Measurements from ENCODE around the gene TBXAS1. TPM values are rescaled to one million over a fixed set of nuclear protein-coding genes. Genes with fewer than 3 reads are reported as not detected.

TBXAS1 gene
- total RNA-seq, 1 experiment from 2014 or later = not detected

DNA sequence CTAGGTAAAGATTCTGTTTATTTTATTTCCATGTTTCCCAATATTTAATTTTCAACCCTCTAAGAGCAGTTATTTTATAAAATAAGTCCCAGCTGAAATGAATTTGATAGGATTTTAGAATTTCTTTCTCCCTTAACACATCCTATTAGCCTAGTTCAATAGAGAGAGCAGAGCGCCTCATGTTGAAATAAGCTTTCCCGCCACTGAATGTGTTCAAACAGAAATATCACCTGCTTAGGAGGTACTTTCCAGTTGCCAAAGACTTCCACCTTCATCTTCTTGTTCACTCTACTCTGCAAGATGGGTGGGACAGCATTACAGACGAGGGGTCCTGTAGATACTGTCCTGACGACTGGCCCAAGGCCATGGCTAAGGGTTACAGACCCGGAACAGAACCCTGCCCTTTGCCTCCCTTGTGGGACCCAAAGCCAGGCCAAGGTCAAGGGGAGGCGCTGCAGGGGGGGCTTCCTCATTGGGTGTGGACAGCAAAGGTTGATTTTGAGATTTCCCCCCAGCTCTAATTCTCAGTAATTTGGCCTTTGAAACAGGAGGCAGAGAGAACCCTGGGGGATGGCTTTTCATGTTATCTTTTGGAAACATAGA lies 171.7 kb downstream of the TBXAS1 start:
- H2AFZ ChIP-seq (ENCODE audit: low read length) = no peak overlapping the region
- H4K20me1 ChIP-seq (ENCODE audit: insufficient read depth, low read depth, low read length) = 0 out of 2 replicates have a peak, but pooled peaks cover 4% of the 10 kb centered on the region
- H3K4me2 ChIP-seq (ENCODE audit: low read depth, low read length, poor library complexity, severe bottlenecking) = no peak overlapping the region
- H3K27ac ChIP-seq (ENCODE audit: low read length) = no peak overlapping the region
- no peak overlapping the region for H3K9ac ChIP-seq (ENCODE audit: low read length)
- no peaks in the 10 kb centered on the region for H3K9me3 ChIP-seq (ENCODE audit: low read length)
- H3K9me2 ChIP-seq (replicated peaks; ENCODE audit: insufficient read depth, low read length) = no peaks in the 10 kb centered on the region
- no peaks in the 10 kb centered on the region for H3K27me3 ChIP-seq (ENCODE audit: low read length)
- no peaks in the 10 kb centered on the region for H3K4me1 ChIP-seq (ENCODE audit: low read length)
- H3K36me3 ChIP-seq (ENCODE audit: insufficient read depth, low read length) = no peaks in the 10 kb centered on the region
- no peaks in the 10 kb centered on the region for H3K79me2 ChIP-seq (ENCODE audit: low read length)
- no peak for DNase-seq
- no peak overlapping the region for H3K4me3 ChIP-seq (ENCODE audit: low read length)

DNA sequence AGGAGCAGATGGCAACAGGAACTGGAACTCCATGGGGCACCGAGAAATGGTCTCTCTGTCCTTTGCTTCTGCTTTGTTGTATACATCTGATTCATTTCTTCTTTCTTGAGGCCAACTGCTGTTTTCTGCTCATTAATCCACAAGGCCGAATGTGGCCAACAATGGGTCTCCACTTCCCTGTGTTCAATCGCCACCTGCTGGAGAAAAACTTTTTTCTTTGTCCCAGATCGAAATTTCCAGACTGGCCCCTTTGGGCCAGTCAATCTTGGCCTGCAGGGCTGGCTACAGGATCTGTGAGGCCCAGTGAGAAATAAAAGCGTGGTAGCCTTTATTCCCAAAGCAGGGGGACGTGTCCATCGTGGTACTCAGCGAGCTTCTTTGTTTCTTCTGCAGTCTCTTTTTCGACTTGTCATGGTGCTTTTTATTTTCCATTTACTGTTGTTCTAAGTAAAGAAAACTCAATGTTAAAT lies 174.9 kb downstream of the TBXAS1 start:
- no peak overlapping the region for H3K9ac ChIP-seq (ENCODE audit: low read length)
- peak; percentile 77 for DNase-seq
- H3K4me3 ChIP-seq (ENCODE audit: low read length) = no peak overlapping the region
- no peak overlapping the region for H3K4me2 ChIP-seq (ENCODE audit: low read depth, low read length, poor library complexity, severe bottlenecking)
- H3K4me1 ChIP-seq (ENCODE audit: low read length) = no peaks in the 10 kb centered on the region
- H3K9me2 ChIP-seq (replicated peaks; ENCODE audit: insufficient read depth, low read length) = no peaks in the 10 kb centered on the region
- H3K36me3 ChIP-seq (ENCODE audit: insufficient read depth, low read length) = no peaks in the 10 kb centered on the region
- H3K27me3 ChIP-seq (ENCODE audit: low read length) = no peaks in the 10 kb centered on the region
- H3K9me3 ChIP-seq (ENCODE audit: low read length) = no peaks in the 10 kb centered on the region
- H3K79me2 ChIP-seq (ENCODE audit: low read length) = no peaks in the 10 kb centered on the region
- H3K27ac ChIP-seq (ENCODE audit: low read length) = no peak overlapping the region
- H4K20me1 ChIP-seq (ENCODE audit: insufficient read depth, low read depth, low read length) = 0 out of 2 replicates have a peak, but pooled peaks cover 4% of the 10 kb centered on the region
- H2AFZ ChIP-seq (ENCODE audit: low read length) = no peak overlapping the region

DNA sequence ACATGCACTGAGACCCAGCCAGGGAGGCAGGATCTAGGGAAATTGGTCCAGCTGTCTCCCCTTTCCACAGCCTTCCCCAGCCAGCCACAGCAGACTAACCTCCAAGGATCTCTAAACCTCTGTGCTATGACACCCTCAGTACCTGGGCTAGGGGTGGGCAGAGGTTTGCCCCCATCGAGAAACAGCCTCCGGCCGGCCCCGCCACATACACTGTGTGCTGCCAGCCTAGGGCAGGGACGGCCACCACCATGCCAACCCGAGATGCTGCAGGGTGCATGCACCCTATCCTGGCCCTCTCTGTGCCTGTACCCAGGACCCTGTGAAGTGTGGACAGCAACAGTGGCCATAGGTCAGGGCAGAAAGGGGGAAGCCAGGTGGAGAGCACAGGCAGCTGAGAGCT lies 175.6 kb downstream of the TBXAS1 start:
- Histone ChIP-seq H3K4me2 (ENCODE audit: low read depth, low read length, poor library complexity, severe bottlenecking) (no peak overlapping the region), H3K27ac (ENCODE audit: low read length) (no peak overlapping the region), H3K27me3 (ENCODE audit: low read length) (no peaks in the 10 kb centered on the region), H3K9me3 (ENCODE audit: low read length) (no peaks in the 10 kb centered on the region), H3K9me2 (replicated peaks; ENCODE audit: insufficient read depth, low read length) (no peaks in the 10 kb centered on the region), H3K36me3 (ENCODE audit: insufficient read depth, low read length) (no peaks in the 10 kb centered on the region), H4K20me1 (ENCODE audit: insufficient read depth, low read depth, low read length) (0 out of 2 replicates have a peak, but pooled peaks cover 4% of the 10 kb centered on the region), H2AFZ (ENCODE audit: low read length) (no peak overlapping the region), H3K4me1 (ENCODE audit: low read length) (no peaks in the 10 kb centered on the region), H3K4me3 (ENCODE audit: low read length) (no peak overlapping the region), H3K79me2 (ENCODE audit: low read length) (no peaks in the 10 kb centered on the region), H3K9ac (ENCODE audit: low read length) (no peak overlapping the region)
- no peak for DNase-seq

DNA sequence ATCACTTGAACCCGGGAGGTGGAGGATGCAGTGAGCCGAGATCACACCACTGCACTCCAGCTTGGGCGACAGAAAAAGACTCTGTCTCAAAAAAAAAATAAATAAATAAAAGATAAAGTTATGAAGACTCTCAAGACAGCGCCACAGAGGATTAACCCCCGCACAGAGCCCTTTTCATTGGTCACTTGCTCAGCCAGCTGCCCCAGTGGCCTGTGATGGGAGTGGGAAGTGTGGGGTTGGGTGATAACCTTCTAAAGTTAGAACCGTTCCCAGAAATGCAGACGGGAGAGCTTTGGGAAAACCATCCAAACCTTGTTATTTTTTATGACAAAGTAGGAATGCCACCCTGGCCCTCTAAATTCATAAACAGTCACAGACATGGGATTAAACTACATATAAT lies 176.3 kb downstream of the TBXAS1 start:
- no peak overlapping the region for H3K4me2 ChIP-seq (ENCODE audit: low read depth, low read length, poor library complexity, severe bottlenecking)
- no peak overlapping the region for H3K4me3 ChIP-seq (ENCODE audit: low read length)
- no peak overlapping the region for H3K9ac ChIP-seq (ENCODE audit: low read length)
- H3K36me3 ChIP-seq (ENCODE audit: insufficient read depth, low read length) = no peaks in the 10 kb centered on the region
- no peaks in the 10 kb centered on the region for H3K27me3 ChIP-seq (ENCODE audit: low read length)
- H3K79me2 ChIP-seq (ENCODE audit: low read length) = no peaks in the 10 kb centered on the region
- H4K20me1 ChIP-seq (ENCODE audit: insufficient read depth, low read depth, low read length) = 0 out of 2 replicates have a peak, but pooled peaks cover 4% of the 10 kb centered on the region
- H3K9me2 ChIP-seq (replicated peaks; ENCODE audit: insufficient read depth, low read length) = no peaks in the 10 kb centered on the region
- H3K9me3 ChIP-seq (ENCODE audit: low read length) = no peaks in the 10 kb centered on the region
- H3K4me1 ChIP-seq (ENCODE audit: low read length) = no peaks in the 10 kb centered on the region
- H2AFZ ChIP-seq (ENCODE audit: low read length) = no peak overlapping the region
- DNase-seq = no peak
- H3K27ac ChIP-seq (ENCODE audit: low read length) = no peak overlapping the region

DNA sequence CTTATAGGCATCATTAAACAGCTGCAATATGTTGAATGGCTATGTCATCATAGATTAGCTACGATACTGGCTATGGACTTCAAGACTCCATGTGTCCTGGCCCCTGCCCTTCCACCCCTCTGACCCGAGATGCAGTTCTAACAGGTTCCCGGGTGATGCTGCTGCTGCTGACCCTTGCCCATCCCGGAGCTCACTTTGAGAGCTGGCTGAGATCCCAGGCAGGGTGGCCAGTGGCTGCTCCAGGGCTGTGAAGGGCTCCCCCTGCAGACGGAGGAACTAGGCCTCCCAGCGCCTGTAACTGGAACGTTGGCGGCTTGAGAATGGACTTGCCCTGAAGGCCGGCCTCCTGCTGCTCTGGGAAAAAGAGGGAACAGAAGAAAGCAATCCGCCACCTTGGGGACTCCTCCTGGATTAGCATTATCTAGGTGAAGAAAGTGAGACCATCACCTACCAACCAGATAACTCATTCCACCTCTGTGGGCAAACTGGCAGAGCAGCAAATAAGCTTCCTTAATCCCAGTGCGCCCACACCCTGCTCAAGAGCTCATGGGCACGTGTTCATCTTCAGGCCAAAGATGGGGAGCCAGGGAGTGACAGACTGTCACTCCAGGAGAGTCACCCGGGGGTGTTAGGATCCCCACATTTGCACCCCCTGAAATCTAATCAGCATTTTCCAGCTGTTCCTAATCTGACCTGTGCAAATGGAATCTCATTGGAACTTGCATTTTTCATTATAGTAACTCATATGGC lies 176.9 kb downstream of the TBXAS1 start:
- Histone ChIP-seq H3K79me2 (ENCODE audit: low read length) (no peaks in the 10 kb centered on the region), H3K36me3 (ENCODE audit: insufficient read depth, low read length) (no peaks in the 10 kb centered on the region), H3K4me1 (ENCODE audit: low read length) (no peaks in the 10 kb centered on the region), H3K9me2 (replicated peaks; ENCODE audit: insufficient read depth, low read length) (no peaks in the 10 kb centered on the region), H3K9me3 (ENCODE audit: low read length) (no peaks in the 10 kb centered on the region), H3K27ac (ENCODE audit: low read length) (no peak overlapping the region), H2AFZ (ENCODE audit: low read length) (no peak overlapping the region), H3K27me3 (ENCODE audit: low read length) (no peaks in the 10 kb centered on the region), H3K4me3 (ENCODE audit: low read length) (no peak overlapping the region), H4K20me1 (ENCODE audit: insufficient read depth, low read depth, low read length) (0 out of 2 replicates have a peak, but pooled peaks cover 4% of the 10 kb centered on the region), H3K4me2 (ENCODE audit: low read depth, low read length, poor library complexity, severe bottlenecking) (no peak overlapping the region), H3K9ac (ENCODE audit: low read length) (no peak overlapping the region)
- peak; percentile 49 for DNase-seq

DNA sequence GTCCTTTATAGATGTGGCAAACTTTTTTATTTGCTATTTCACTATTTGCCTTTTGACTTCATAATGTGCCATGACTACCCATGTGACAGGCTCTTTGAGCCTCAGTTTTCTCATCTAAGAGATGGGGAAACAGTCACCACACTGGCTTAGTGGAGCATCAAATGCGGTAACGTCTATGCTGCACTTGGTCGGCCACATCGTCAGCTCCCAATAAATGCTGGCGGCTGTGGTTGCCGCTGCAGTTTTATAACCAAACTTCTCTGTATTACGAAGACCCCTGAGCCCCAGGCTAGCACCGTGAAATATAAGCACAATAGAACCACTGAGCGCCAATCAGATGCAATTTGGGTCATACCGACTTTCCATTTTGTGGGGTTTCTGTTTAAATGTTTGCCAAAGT lies 177.5 kb downstream of the TBXAS1 start:
- no peak overlapping the region for H3K27ac ChIP-seq (ENCODE audit: low read length)
- H3K27me3 ChIP-seq (ENCODE audit: low read length) = no peaks in the 10 kb centered on the region
- no peaks in the 10 kb centered on the region for H3K36me3 ChIP-seq (ENCODE audit: insufficient read depth, low read length)
- H3K9me3 ChIP-seq (ENCODE audit: low read length) = no peaks in the 10 kb centered on the region
- H3K9me2 ChIP-seq (replicated peaks; ENCODE audit: insufficient read depth, low read length) = no peaks in the 10 kb centered on the region
- DNase-seq = no peak
- H3K79me2 ChIP-seq (ENCODE audit: low read length) = no peaks in the 10 kb centered on the region
- H4K20me1 ChIP-seq (ENCODE audit: insufficient read depth, low read depth, low read length) = 0 out of 2 replicates have a peak, but pooled peaks cover 4% of the 10 kb centered on the region
- H3K4me3 ChIP-seq (ENCODE audit: low read length) = no peak overlapping the region
- no peak overlapping the region for H3K9ac ChIP-seq (ENCODE audit: low read length)
- no peak overlapping the region for H2AFZ ChIP-seq (ENCODE audit: low read length)
- H3K4me1 ChIP-seq (ENCODE audit: low read length) = no peaks in the 10 kb centered on the region
- H3K4me2 ChIP-seq (ENCODE audit: low read depth, low read length, poor library complexity, severe bottlenecking) = no peak overlapping the region

DNA sequence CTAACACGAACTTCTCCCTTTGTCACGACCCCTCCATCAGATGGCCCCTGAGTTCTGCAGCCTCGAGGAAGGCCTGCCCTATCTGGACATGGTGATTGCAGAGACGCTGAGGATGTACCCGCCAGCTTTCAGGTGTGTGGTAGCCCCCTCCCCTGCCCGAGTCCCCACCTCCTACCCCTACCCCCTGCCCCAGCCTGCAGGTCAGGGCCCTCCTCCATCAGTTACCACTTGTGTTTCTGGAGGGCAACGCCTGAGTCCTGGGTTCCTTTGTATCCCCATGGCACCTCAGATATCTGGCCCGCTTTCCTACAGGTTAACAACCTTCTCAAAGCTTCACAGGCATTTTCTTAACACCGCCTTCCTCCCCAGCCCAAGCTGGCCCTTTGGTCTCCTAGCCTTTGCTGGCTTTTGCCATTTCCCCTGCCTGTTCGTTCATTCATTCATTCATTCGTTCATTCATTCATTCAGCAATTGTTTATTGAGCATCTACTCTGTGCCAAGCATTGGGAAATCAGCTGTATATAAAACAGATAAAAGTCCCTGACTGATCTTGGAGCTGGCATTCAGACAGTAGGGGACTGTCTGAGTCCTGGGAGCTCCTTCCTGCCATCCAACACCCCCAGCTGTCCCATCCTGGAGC lies 178.1 kb downstream of the TBXAS1 start:
- H3K9me2 ChIP-seq (replicated peaks; ENCODE audit: insufficient read depth, low read length) = no peaks in the 10 kb centered on the region
- no peaks in the 10 kb centered on the region for H3K9me3 ChIP-seq (ENCODE audit: low read length)
- no peak overlapping the region for H2AFZ ChIP-seq (ENCODE audit: low read length)
- no peaks in the 10 kb centered on the region for H3K4me1 ChIP-seq (ENCODE audit: low read length)
- no peak overlapping the region for H3K4me2 ChIP-seq (ENCODE audit: low read depth, low read length, poor library complexity, severe bottlenecking)
- no peaks in the 10 kb centered on the region for H3K27me3 ChIP-seq (ENCODE audit: low read length)
- H3K79me2 ChIP-seq (ENCODE audit: low read length) = no peaks in the 10 kb centered on the region
- no peak for DNase-seq
- H3K27ac ChIP-seq (ENCODE audit: low read length) = no peak overlapping the region
- H3K4me3 ChIP-seq (ENCODE audit: low read length) = no peak overlapping the region
- no peak overlapping the region for H3K9ac ChIP-seq (ENCODE audit: low read length)
- H4K20me1 ChIP-seq (ENCODE audit: insufficient read depth, low read depth, low read length) = 0 out of 2 replicates have a peak, but pooled peaks cover 4% of the 10 kb centered on the region
- no peaks in the 10 kb centered on the region for H3K36me3 ChIP-seq (ENCODE audit: insufficient read depth, low read length)

Data from Karpas-422 (cell line).